Vagina (tissue), 2 donors: ENCODE data around the gene TRIO. TPM values are rescaled to one million over a fixed set of nuclear protein-coding genes. Genes with fewer than 3 reads are reported as not detected.

ENCODE experiments used
- DNase-seq, 2 donors: peaks; one replicate each; pipeline ENCODE4 v3.0.0-alpha.2; 2017; ENCODE audit errors: extremely low spot score in 2 of 2
- H3K27ac ChIP-seq: fragments of 200-600 bp; sonication (generic); one replicate; pipeline ENCODE4 v1.5.1; 2019
- H3K27me3 ChIP-seq: fragments of 200-600 bp; sonication (generic); one replicate; pipeline ENCODE4 v1.5.1; 2019
- H3K36me3 ChIP-seq, 2 donors: fragments of 200-600 bp; sonication (generic); one replicate each; pipeline ENCODE4 v1.5.1; 2017 to 2019
- H3K4me1 ChIP-seq: fragments of 200-600 bp; sonication (generic); one replicate; pipeline ENCODE4 v1.5.1; 2019
- H3K4me3 ChIP-seq, 2 donors: fragments of 200-600 bp; sonication (generic); 1 replicate in 1 of 2; 2 replicates in 1 of 2; pipeline ENCODE4 v1.5.1; 2016 to 2019
- H3K9me3 ChIP-seq: fragments of 200-600 bp; sonication (generic); one replicate; pipeline ENCODE4 v1.5.1; 2019
- POLR2A ChIP-seq, 2 donors: fragments of 450-650 bp; IDR thresholded peaks; one replicate each; pipeline ENCODE4 v1.6.1; 2017; ENCODE audit warnings: antibody characterized with exemption in 2 of 2, mild to moderate bottlenecking in 2 of 2, moderate library complexity in 2 of 2
- POLR2AphosphoS5 ChIP-seq, 2 donors: sonication (generic); formaldehyde crosslinking; IDR thresholded peaks; one replicate each; pipeline ENCODE4 v1.9.0; 2017; ENCODE audit warnings: antibody characterized with exemption in 2 of 2, mild to moderate bottlenecking in 2 of 2, low read depth in 1 of 2; ENCODE audit not compliant: insufficient read depth in 1 of 2
- intact Hi-C: fragments of 100-400 bp; cut with DNase I; formaldehyde crosslinking; loops from one replicate; pipeline ENCODE4 v1.15.1; 2023
- total RNA-seq: library from RNA; depleted of rRNA; stranded (reverse); fragments of >200 nt; gene quantifications from one replicate; pipeline ENCODE4 v1.2.3, GENCODE V29; 2016
- TF ChIP-seq, protein P1 (sequence below), 3 experiments: fragments of 450-650 bp in 2 of 3; fragments of 200-600 bp in 1 of 3; sonication (generic) in 1 of 3; IDR thresholded peaks; one replicate each; pipeline ENCODE4 v1.5.1; 2017 to 2019; ENCODE audit warnings: antibody characterized with exemption in 3 of 3, mild to moderate bottlenecking in 2 of 3, moderate library complexity in 2 of 3

The TRIO gene
- total RNA-seq, 1 donor from 2014 or later, result 142 TPM

DNA sequence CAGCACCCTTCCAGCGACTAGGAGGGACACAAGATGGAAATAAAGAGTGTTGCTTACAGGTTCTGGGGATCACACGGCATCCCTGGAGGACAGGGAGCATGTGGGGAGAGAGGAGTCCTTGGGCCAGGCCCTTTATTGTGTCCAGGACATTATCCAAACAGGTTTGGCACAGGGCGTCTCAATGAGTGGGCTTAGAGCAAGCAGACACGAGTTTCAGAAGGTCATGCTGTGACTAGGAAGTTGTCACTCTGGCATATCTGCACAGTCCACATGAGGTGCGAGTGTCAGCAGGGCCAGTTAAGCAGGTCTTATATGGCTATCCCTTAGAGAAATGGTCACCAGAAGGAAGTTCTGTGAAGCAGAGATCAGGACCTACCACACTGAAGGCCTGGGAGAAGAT is 263.9 kb downstream of the TRIO start:
- TF ChIP-seq, protein P1, sequence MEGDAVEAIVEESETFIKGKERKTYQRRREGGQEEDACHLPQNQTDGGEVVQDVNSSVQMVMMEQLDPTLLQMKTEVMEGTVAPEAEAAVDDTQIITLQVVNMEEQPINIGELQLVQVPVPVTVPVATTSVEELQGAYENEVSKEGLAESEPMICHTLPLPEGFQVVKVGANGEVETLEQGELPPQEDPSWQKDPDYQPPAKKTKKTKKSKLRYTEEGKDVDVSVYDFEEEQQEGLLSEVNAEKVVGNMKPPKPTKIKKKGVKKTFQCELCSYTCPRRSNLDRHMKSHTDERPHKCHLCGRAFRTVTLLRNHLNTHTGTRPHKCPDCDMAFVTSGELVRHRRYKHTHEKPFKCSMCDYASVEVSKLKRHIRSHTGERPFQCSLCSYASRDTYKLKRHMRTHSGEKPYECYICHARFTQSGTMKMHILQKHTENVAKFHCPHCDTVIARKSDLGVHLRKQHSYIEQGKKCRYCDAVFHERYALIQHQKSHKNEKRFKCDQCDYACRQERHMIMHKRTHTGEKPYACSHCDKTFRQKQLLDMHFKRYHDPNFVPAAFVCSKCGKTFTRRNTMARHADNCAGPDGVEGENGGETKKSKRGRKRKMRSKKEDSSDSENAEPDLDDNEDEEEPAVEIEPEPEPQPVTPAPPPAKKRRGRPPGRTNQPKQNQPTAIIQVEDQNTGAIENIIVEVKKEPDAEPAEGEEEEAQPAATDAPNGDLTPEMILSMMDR (IDR thresholded peaks at IDR 0.05), result no peak
- TF ChIP-seq POLR2A (IDR thresholded peaks at IDR 0.05) (no peak), POLR2AphosphoS5 (IDR thresholded peaks at IDR 0.05; ENCODE audit: insufficient read depth in 1 of 2, low read depth in 1 of 2) (no peak)
- H3K27me3 ChIP-seq, result no peaks in the 10 kb centered on the region
- H3K36me3 ChIP-seq, result peaks cover 0 to 28% of the 10 kb centered on the region in 2 donors
- DNase-seq, result no peak
- H3K27ac ChIP-seq, result no peak overlapping the region
- no peaks in the 10 kb centered on the region for H3K9me3 ChIP-seq
- intact Hi-C loops, result no loop called here
- H3K4me3 ChIP-seq, result no peak overlapping the region
- peaks cover 13% of the 10 kb centered on the region for H3K4me1 ChIP-seq

DNA sequence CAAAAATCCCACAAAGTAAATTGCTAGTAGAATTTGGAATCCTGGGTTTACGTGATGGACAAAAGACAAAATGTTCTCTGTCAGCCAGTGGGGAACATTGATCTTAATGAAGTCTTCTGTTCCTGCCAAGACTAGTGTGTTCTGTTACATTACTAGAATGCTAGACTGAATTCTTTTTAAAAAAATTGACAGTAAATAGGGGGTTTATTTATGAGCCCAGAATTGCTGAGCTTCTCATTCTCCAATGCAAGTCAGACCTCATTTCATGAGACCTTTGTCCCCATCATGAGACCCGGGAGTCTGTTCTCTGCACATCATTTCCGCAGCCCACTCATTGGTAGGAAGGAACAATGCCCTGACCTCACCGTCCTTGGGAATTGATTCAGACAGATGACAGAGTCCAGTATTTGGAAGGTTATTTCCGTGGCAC is 264.6 kb downstream of the TRIO start:
- no peak overlapping the region for H3K4me3 ChIP-seq
- TF ChIP-seq POLR2A (IDR thresholded peaks at IDR 0.05) (no peak), POLR2AphosphoS5 (IDR thresholded peaks at IDR 0.05; ENCODE audit: insufficient read depth in 1 of 2, low read depth in 1 of 2) (peak in 1 of 2 donors; percentile 35)
- TF ChIP-seq, protein P1 (IDR thresholded peaks at IDR 0.05), result no peak
- intact Hi-C loops, result no loop called here
- peak overlapping the region; percentile 5 for H3K27ac ChIP-seq
- H3K9me3 ChIP-seq, result no peaks in the 10 kb centered on the region
- H3K27me3 ChIP-seq, result no peaks in the 10 kb centered on the region
- DNase-seq, result no peak
- peaks cover 13% of the 10 kb centered on the region for H3K4me1 ChIP-seq
- peaks cover 0 to 31% of the 10 kb centered on the region in 2 donors for H3K36me3 ChIP-seq

DNA sequence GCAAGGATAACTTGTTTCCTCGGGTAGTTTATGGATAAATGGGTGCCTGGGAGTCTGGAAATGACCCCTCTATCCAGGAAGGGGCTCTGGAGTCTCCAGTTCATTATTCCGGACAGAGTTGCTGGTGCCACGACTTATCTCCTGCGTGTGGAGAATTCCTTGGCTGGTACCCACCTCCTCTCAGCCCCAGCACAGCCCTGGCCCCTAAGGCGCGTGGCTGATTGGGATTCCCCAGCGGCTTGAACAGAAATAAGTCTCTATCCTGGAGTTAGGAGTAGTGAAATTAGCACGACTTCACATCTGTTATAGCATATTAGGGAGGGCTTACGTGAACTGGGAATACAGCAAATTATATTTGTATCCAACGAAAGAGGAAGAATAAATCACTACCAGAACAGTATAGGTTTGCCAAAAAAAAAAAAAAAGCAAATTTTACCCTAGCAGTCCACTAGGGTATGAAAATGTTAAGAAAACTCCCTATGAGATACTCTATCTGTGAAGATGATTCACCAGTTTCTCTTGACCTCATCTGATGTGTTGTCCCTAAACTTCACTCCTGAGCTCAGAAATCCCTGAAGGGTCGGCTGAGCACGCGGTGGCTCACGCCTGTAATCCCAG is 265.9 kb downstream of the TRIO start:
- H3K36me3 ChIP-seq, result peaks cover 0 to 34% of the 10 kb centered on the region in 2 donors
- intact Hi-C loops, result no loop called here
- no peaks in the 10 kb centered on the region for H3K27me3 ChIP-seq
- no peak overlapping the region for H3K4me3 ChIP-seq
- H3K27ac ChIP-seq, result peak overlapping the region; percentile 64
- H3K4me1 ChIP-seq, result peaks cover 13% of the 10 kb centered on the region
- DNase-seq, result no peak
- no peaks in the 10 kb centered on the region for H3K9me3 ChIP-seq
- TF ChIP-seq, protein P1 (IDR thresholded peaks at IDR 0.05), result no peak
- no peak for TF ChIP-seq POLR2AphosphoS5 (IDR thresholded peaks at IDR 0.05; ENCODE audit: insufficient read depth in 1 of 2, low read depth in 1 of 2)
- TF ChIP-seq POLR2A (IDR thresholded peaks at IDR 0.05), result no peak

DNA sequence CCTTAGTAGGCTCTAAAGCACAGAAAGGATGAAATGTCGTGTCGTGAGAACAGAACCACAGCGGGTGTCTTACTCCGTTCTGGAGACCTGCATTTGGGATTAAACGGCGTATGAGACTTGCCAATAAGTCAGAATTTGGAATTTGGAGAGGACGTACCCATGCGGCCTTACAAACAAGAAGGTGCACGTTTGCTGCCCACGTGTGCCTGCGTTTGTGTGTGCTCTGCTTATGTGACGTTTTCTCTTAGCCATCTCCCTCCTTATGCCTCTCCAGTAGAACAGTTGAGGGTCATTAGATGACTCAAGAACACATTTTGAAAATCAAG is 266.9 kb downstream of the TRIO start:
- Histone ChIP-seq H3K4me1 (peaks cover 13% of the 10 kb centered on the region), H3K27me3 (no peaks in the 10 kb centered on the region), H3K36me3 (peaks cover 0 to 34% of the 10 kb centered on the region in 2 donors), H3K9me3 (no peaks in the 10 kb centered on the region), H3K27ac (peak overlapping the region; percentile 64), H3K4me3 (no peak overlapping the region)
- intact Hi-C loops, result no loop called here
- TF ChIP-seq POLR2AphosphoS5 (IDR thresholded peaks at IDR 0.05; ENCODE audit: insufficient read depth in 1 of 2, low read depth in 1 of 2) (no peak), POLR2A (IDR thresholded peaks at IDR 0.05) (no peak)
- TF ChIP-seq, protein P1 (IDR thresholded peaks at IDR 0.05), result no peak
- DNase-seq, result no peak

DNA sequence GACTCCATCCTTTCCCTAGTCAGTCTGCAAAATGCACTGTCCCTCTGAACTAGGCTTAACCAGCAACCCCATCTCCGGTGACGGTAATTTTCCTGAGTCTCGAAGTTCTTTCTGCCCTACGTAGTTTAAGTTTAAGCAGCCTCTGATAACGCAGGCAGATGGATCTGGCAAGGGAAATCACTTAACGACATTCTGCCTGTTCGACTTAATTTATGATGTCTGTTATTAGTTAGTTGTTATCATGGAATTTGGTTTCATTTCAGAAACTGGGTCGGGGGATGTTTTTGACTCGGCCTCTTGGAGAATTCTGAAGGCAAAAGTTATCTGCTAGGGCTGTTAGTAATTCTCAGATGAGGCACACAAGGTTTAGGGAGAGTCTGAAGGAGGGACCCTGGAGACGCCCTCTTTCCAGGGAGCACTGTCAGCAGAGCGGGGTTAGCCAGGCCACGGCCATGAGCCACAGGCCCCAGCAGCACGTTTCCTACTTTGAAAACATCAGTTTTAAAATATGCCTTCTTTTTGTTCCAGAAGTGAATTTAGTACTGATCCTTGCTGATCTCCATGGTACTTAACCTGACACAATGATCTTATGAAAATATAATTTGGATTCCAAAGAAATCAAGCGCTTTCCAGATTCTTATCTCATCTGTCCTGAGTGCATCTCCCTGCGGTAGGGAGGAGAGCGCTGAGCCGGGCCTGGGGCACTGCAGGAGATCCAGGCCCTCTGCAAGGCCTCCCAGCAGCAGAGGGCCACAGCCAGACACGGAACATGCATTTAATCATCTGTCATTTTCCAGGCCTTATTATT is 267.5 kb downstream of the TRIO start:
- Histone ChIP-seq H3K4me3 (no peak overlapping the region), H3K27ac (peak overlapping the region; percentile 64), H3K9me3 (no peaks in the 10 kb centered on the region), H3K36me3 (peaks cover 0 to 31% of the 10 kb centered on the region in 2 donors), H3K27me3 (no peaks in the 10 kb centered on the region), H3K4me1 (peaks cover 17% of the 10 kb centered on the region)
- intact Hi-C loops, result no loop called here
- TF ChIP-seq POLR2A (IDR thresholded peaks at IDR 0.05), result no peak
- TF ChIP-seq, protein P1 (IDR thresholded peaks at IDR 0.05), result no peak
- peak in 1 of 2 donors; percentile 22 for TF ChIP-seq POLR2AphosphoS5 (IDR thresholded peaks at IDR 0.05; ENCODE audit: insufficient read depth in 1 of 2, low read depth in 1 of 2)
- no peak for DNase-seq
